H9 (cell line): ENCODE data around the gene TTC28. TPM values are rescaled to one million over a fixed set of nuclear protein-coding genes. Genes with fewer than 3 reads are reported as not detected.
"Not testable (repeated sequence)": the region's sequence is repeated elsewhere in the genome, so short reads cannot be mapped to it uniquely, and the experiment has no call there.

Source experiments
- DNase-seq: peaks from one replicate; pipeline ENCODE4 v3.0.0-alpha.2; 2017
- H2AFZ ChIP-seq: one replicate; pipeline ENCODE4 v1.6.1; 2013; ENCODE audit warnings: mild to moderate bottlenecking, low read length, control low read depth, moderate library complexity
- H2AK5ac ChIP-seq: 2 replicates; pipeline ENCODE4 v1.6.1; 2013; ENCODE audit warnings: low read length, control low read depth, mixed read lengths; ENCODE audit not compliant: insufficient read length
- H2BK120ac ChIP-seq: one replicate; pipeline ENCODE4 v1.6.1; 2013; ENCODE audit warnings: low read depth, mild to moderate bottlenecking, low read length, control low read depth, inconsistent platforms; ENCODE audit not compliant: poor library complexity, severe bottlenecking
- H2BK12ac ChIP-seq: 2 replicates; pipeline ENCODE4 v1.6.1; 2013; ENCODE audit warnings: low read length, control low read depth, mixed read lengths, low read depth; ENCODE audit not compliant: insufficient read length
- H2BK15ac ChIP-seq: 2 replicates; pipeline ENCODE4 v1.6.1; 2013; ENCODE audit warnings: low read depth, low read length, control low read depth
- H2BK20ac ChIP-seq: one replicate; pipeline ENCODE4 v1.6.1; 2013; ENCODE audit warnings: low read depth, mild to moderate bottlenecking, low read length, control low read depth, inconsistent platforms; ENCODE audit not compliant: poor library complexity, severe bottlenecking
- H2BK5ac ChIP-seq: 2 replicates; pipeline ENCODE4 v1.6.1; 2013; ENCODE audit warnings: low read length, control low read depth, mixed read lengths; ENCODE audit not compliant: insufficient read length
- H3K14ac ChIP-seq: 2 replicates; pipeline ENCODE4 v1.6.1; 2013; ENCODE audit warnings: low read length, control low read depth; ENCODE audit not compliant: insufficient read depth
- H3K18ac ChIP-seq: 2 replicates; pipeline ENCODE4 v1.6.1; 2013; ENCODE audit warnings: low read depth, mild to moderate bottlenecking, mixed read lengths, low read length, control low read depth; ENCODE audit not compliant: insufficient read length
- H3K23ac ChIP-seq: 2 replicates; pipeline ENCODE4 v1.6.1; 2013; ENCODE audit warnings: low read length, control low read depth, mixed read lengths, low read depth; ENCODE audit not compliant: insufficient read length
- H3K23me2 ChIP-seq: 2 replicates; pipeline ENCODE4 v1.6.1; 2013; ENCODE audit warnings: low read depth, mild to moderate bottlenecking, mixed read lengths, low read length, control low read depth; ENCODE audit not compliant: insufficient read length, poor library complexity, severe bottlenecking
- H3K27ac ChIP-seq: 2 replicates; pipeline ENCODE4 v1.5.1; 2013; ENCODE audit warnings: low read length, control low read depth, mixed read lengths, low read depth; ENCODE audit not compliant: insufficient read length
- H3K27me3 ChIP-seq: 2 replicates; pipeline ENCODE4 v1.6.1; 2013; ENCODE audit warnings: low read length, control low read depth, inconsistent platforms; ENCODE audit not compliant: insufficient read depth
- H3K4ac ChIP-seq: 2 replicates; pipeline ENCODE4 v1.6.1; 2013; ENCODE audit warnings: low read depth, mild to moderate bottlenecking, control low read depth, inconsistent platforms, low read length, moderate library complexity
- H3K4me1 ChIP-seq: 2 replicates; pipeline ENCODE4 v1.6.1; 2013; ENCODE audit warnings: low read length, control low read depth, inconsistent platforms; ENCODE audit not compliant: insufficient read depth
- H3K4me2 ChIP-seq: 2 replicates; pipeline ENCODE4 v1.6.1; 2013; ENCODE audit warnings: low read length, control low read depth, mixed read lengths; ENCODE audit not compliant: insufficient read length, insufficient read depth
- H3K56ac ChIP-seq: 2 replicates; pipeline ENCODE4 v1.6.1; 2013; ENCODE audit warnings: low read depth, mild to moderate bottlenecking, mixed read lengths, low read length, control low read depth; ENCODE audit not compliant: insufficient read length
- H3K79me1 ChIP-seq: 2 replicates; pipeline ENCODE4 v1.6.1; 2013; ENCODE audit warnings: low read depth, mild to moderate bottlenecking, moderate library complexity, low read length, control low read depth, inconsistent platforms; ENCODE audit not compliant: insufficient read depth, poor library complexity, severe bottlenecking
- H3K79me2 ChIP-seq: 2 replicates; pipeline ENCODE4 v1.6.1; 2013; ENCODE audit warnings: low read length, control low read depth, inconsistent platforms; ENCODE audit not compliant: insufficient read depth
- H3K9ac ChIP-seq: 2 replicates; pipeline ENCODE4 v1.6.1; 2013; ENCODE audit warnings: low read length, control low read depth, mixed read lengths; ENCODE audit not compliant: insufficient read length; ENCODE audit errors: extremely low read depth
- H3K9me3 ChIP-seq: one replicate; pipeline ENCODE4 v1.6.1; 2013; ENCODE audit warnings: low read depth, low read length, inconsistent platforms; ENCODE audit not compliant: control insufficient read depth
- H3T11ph ChIP-seq: one replicate; pipeline ENCODE4 v1.6.1; 2013; ENCODE audit warnings: mild to moderate bottlenecking, low read length, control low read depth, inconsistent platforms
- H4K20me1 ChIP-seq: one replicate; pipeline ENCODE4 v1.6.1; 2013; ENCODE audit not compliant: control insufficient read depth, insufficient read length, insufficient read depth
- H4K5ac ChIP-seq: 2 replicates; pipeline ENCODE4 v1.6.1; 2013; ENCODE audit warnings: low read depth, mild to moderate bottlenecking, mixed read lengths, low read length, control low read depth; ENCODE audit not compliant: insufficient read length
- H4K8ac ChIP-seq: replicated peaks from 2 replicates; pipeline ENCODE4 v1.6.1; 2013; ENCODE audit warnings: low read length, control low read depth, mixed read lengths, low read depth; ENCODE audit not compliant: insufficient read length
- H4K91ac ChIP-seq: 2 replicates; pipeline ENCODE4 v1.6.1; 2013; ENCODE audit warnings: low read depth, mild to moderate bottlenecking, moderate library complexity, mixed read lengths, low read length, control low read depth; ENCODE audit not compliant: insufficient read length
- H3K27ac Mint-ChIP-seq, 3 experiments: 2 replicates in 2 of 3; 3 replicates in 1 of 3; pipeline ENCODE4 v1.8.0; 2020 to 2021; ENCODE audit warnings: mixed read lengths in 3 of 3, mild to moderate bottlenecking in 1 of 3, moderate library complexity in 1 of 3
- H3K27me3 Mint-ChIP-seq: 2 replicates; pipeline ENCODE4 v1.8.0; 2021; ENCODE audit warnings: low read depth, mild to moderate bottlenecking, moderate library complexity, mixed read lengths
- H3K36me3 Mint-ChIP-seq, 3 experiments: 2 replicates in 2 of 3; 3 replicates in 1 of 3; pipeline ENCODE4 v1.8.0; 2020 to 2021; ENCODE audit warnings: low read depth in 3 of 3, mixed read lengths in 3 of 3; ENCODE audit not compliant: insufficient read depth in 1 of 3
- H3K4me1 Mint-ChIP-seq, 2 experiments: 2 replicates each; pipeline ENCODE4 v1.8.0; 2020; ENCODE audit warnings: mixed read lengths in 2 of 2
- H3K4me3 Mint-ChIP-seq, 2 experiments: 2 replicates in 1 of 2; 3 replicates in 1 of 2; pipeline ENCODE4 v1.8.0; 2020 to 2021; ENCODE audit warnings: mild to moderate bottlenecking in 2 of 2, mixed read lengths in 2 of 2, moderate library complexity in 1 of 2
- H3K9me3 Mint-ChIP-seq, 2 experiments: 2 replicates in 1 of 2; 3 replicates in 1 of 2; pipeline ENCODE4 v1.8.0; 2020; ENCODE audit warnings: mild to moderate bottlenecking in 2 of 2, mixed read lengths in 2 of 2, moderate library complexity in 1 of 2
- CTCF ChIP-seq: fragments of 200-600 bp; sonication (generic); conservative IDR thresholded peaks from 3 replicates; pipeline ENCODE4 v1.8.0; 2021; ENCODE audit warnings: antibody characterized with exemption, mild to moderate bottlenecking
- WGBS: extraction: QIAGEN DNeasy Blood & Tissue Kit; methylation state at CpG from one replicate; pipeline ENCODE4 v1.1.7; 2013; ENCODE audit warnings: missing lambda C conversion rate, low lambda C conversion rate, mixed read lengths; ENCODE audit not compliant: insufficient read length; ENCODE audit errors: extremely low coverage; 5-methylcytosine and 5-hydroxymethylcytosine counted together
- total RNA-seq: library from RNA; stranded (reverse); gene quantifications from 2 replicates; pipeline ENCODE4 v1.2.1, GENCODE V29; 2021

The TTC28 gene
- total RNA-seq, 1 experiment from 2014 or later, result 13.6 TPM

- Histone ChIP-seq H4K8ac (no peak overlapping the region), H3K56ac (no peak overlapping the region), H4K20me1 (no peaks in the 10 kb centered on the region), H2AFZ (no peak overlapping the region), H3K9me3 (no peaks in the 10 kb centered on the region), H2BK15ac (no peak overlapping the region), H2BK120ac (no peak overlapping the region), H3K23me2 (no peaks in the 10 kb centered on the region), H2BK20ac (no peak overlapping the region), H3K27ac (no peak overlapping the region), H3T11ph (no peak overlapping the region), H3K79me2 (no peaks in the 10 kb centered on the region), H3K18ac (no peak overlapping the region), H3K27me3 (no peaks in the 10 kb centered on the region), H2BK12ac (no peak overlapping the region), H3K4me1 (no peaks in the 10 kb centered on the region), H2BK5ac (no peak overlapping the region), H3K23ac (no peak overlapping the region), H3K14ac (no peak overlapping the region), H3K4me2 (no peak overlapping the region), H2AK5ac (no peak overlapping the region), H3K9ac (no peak overlapping the region), H4K5ac (no peak overlapping the region), H3K79me1 (no peaks in the 10 kb centered on the region), H4K91ac (no peak overlapping the region), H3K4ac (no peak overlapping the region)
- Mint-ChIP-seq H3K4me3 (no peak overlapping the region), H3K9me3 (peaks cover 9 to 27% of the 10 kb centered on the region in 2 experiments; a peak in 4 of 5 replicates), H3K27me3 (no peaks in the 10 kb centered on the region), H3K4me1 (no peaks in the 10 kb centered on the region), H3K36me3 (peaks cover 0 to 11% (median 0%) of the 10 kb centered on the region in 3 experiments; a peak in 5 of 7 replicates), H3K27ac (no peak overlapping the region)
- DNase-seq, result no peak
- no peak for TF ChIP-seq CTCF
- no CpG with 5 or more reads among the region's 3 CpGs for WGBS
Observed at GRCh38 chr22:28514321-28514821, 165.3 kb downstream of the TTC28 start.

GRCh38 chr22:28512387-28512786 is 167.3 kb downstream of the TTC28 start:
- not testable (repeated sequence) for H3K23ac ChIP-seq, H3K4ac ChIP-seq, H3T11ph ChIP-seq, H3K18ac ChIP-seq, H3K9me3 ChIP-seq, H3K79me2 ChIP-seq, H3K27me3 ChIP-seq, H4K8ac ChIP-seq, H3K27ac ChIP-seq, DNase-seq, H4K5ac ChIP-seq, H2BK15ac ChIP-seq, H2AFZ ChIP-seq, H3K79me1 ChIP-seq, H3K56ac ChIP-seq, H3K4me2 ChIP-seq, H4K91ac ChIP-seq, H4K20me1 ChIP-seq, H3K4me1 Mint-ChIP-seq, H3K23me2 ChIP-seq, H2BK120ac ChIP-seq, H3K14ac ChIP-seq, H3K27ac Mint-ChIP-seq, H3K27me3 Mint-ChIP-seq, H2AK5ac ChIP-seq, H3K4me1 ChIP-seq, H3K4me3 Mint-ChIP-seq, H3K9ac ChIP-seq, H2BK20ac ChIP-seq, H2BK12ac ChIP-seq, H2BK5ac ChIP-seq
- Mint-ChIP-seq H3K36me3 (peaks cover 0 to 15% (median 2%) of the 10 kb centered on the region in 3 experiments; a peak in 5 of 7 replicates), H3K9me3 (peaks cover 9 to 31% of the 10 kb centered on the region in 2 experiments; a peak in 4 of 5 replicates)
- WGBS, result no CpG with 5 or more reads among the region's 2 CpGs
